NOMO-1 (cell line): ENCODE data around the gene HTR3E.
"Not testable (repeated sequence)": the region's sequence is repeated elsewhere in the genome, so short reads cannot be mapped to it uniquely, and the experiment has no call there.

Experiments used
- DNase-seq, 2 experiments: peaks; one replicate each; lab custom pipeline; 2025; ENCODE audit not compliant: unreplicated experiment in 2 of 2; lab: John Stamatoyannopoulos, UW

Gene HTR3E

GRCh38 chr3:184110316-184110725 lies 13.5 kb downstream of the HTR3E start:
- DNase-seq: peak; percentile 6 to 32

- DNase-seq: no peak
Observed at GRCh38 chr3:184116017-184116416, 19.2 kb downstream of the HTR3E start.

DNA sequence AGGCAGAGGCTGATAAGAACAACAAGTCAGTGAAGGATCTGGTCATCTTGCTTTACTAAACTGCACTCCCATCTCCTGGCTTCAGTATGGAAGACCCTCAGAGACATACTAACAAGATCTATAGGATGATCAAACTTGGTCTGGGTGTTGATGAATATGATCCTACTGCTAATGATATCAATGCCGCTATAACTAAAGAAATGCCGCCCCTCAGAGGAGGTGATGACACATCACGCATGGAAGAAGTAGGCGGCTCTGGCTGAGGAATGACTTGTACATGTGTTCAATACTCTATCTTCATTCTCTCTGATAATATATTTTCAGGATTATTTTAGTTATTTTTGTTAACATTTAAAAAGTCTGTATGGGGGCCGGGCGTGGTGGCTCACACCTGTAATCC lies 20.8 kb downstream of the HTR3E start:
- DNase-seq: no peak

DNA sequence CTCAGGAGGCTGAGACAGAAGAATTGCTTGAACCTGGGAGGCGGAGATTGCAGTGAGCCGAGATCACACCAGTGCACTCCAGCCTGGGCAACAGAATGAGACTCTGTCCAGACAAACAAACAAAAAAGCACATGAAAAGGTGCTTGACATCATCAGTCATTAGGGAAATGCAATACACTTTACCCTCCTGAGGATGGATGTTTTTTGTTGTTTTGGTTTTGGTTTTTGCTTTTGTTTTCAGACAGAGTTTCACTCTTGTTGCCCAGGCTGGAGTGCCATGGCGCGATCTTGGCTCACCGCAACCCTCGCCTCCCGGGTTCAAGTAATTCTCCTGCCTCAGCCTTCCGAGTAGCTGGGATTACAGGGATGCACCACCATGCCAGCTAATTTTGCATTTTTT lies 24.2 kb downstream of the HTR3E start:
- not testable (repeated sequence) for DNase-seq

DNA sequence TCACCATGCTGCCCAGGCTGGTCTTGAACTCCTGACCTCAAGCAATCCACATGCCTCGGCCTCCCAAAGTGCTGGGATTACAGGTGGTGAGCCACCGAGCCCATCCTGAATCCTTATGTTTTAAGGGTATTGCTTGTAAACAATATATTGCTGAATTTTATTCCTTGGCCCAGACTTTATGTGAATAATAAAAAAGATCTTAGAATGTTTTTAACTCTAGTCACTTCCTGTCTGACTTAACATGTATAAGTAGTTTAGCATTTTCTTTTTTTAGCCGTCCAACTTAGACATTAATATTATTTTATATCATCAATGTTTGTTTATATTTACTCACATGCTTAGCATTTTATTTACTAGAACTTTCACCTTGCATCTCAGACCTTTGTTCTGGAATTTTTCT lies 29.1 kb downstream of the HTR3E start:
- DNase-seq: no peak

DNA sequence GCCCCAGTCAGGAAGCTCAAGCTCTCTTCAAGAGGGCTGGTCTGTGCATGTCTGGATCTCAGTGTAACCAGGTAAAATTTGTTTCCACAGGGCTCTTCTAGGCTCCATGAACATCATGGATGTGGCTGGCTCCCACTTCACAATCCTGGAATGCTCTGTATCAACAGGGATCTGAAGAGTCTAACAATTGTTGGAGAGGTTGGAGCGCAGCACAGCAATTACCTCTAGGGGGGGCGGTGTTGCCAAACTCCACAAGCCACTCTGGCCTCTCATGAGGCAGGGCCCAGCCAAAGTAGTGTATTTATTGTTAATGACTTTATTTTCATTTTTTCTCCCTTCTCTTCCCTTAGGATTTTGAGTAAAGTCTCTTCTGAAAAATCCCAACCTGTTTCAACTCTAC lies 32.1 kb downstream of the HTR3E start:
- peak in 1 of 2 experiments; percentile 11 for DNase-seq

- DNase-seq: no peak
Observed at GRCh38 chr3:184132945-184133344, 36.1 kb downstream of the HTR3E start.

DNA sequence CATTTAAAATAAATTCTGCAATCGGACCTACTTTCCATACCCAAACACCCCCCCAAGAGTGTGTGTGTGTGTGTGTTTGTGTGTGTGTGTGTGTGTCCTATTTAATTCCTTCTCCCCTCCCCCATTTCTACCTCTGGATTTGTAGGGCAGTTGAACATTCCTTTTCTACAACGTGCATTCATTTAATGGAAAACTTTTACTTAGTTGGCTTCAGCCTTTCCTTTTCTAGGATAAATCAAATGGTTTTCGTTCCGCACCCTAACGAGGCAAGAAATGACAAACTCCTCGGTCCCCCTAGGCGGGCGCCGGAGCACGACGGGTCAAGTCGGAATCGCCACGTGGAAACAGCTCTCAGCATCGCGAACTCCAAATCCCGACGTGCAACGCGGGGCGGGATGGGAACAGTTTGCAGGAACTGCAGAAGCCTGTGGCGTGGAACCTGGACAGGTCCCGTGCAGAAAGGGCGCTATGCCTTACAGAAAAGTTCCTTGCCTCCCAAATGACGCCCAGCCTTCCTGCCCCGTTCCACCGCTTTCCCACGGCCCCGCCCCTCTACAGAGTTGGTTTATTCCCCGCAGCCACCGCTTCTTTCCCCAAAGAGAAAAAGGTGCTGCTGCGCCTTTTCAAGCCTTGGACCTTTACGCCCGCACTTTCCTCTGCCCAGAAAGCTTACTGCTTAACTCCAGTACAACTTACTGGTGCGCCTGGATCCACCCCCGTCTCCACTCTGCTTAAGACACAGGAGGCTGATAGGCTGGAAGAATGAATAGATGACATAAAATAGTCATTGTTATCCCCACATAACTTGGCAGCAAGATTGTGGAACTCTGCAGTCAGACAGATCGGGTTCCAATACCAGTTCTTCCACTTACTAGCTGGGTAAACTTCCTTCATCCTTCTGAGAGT lies 37.2 kb downstream of the HTR3E start:
- DNase-seq: peak; percentile 58 to 80

DNA sequence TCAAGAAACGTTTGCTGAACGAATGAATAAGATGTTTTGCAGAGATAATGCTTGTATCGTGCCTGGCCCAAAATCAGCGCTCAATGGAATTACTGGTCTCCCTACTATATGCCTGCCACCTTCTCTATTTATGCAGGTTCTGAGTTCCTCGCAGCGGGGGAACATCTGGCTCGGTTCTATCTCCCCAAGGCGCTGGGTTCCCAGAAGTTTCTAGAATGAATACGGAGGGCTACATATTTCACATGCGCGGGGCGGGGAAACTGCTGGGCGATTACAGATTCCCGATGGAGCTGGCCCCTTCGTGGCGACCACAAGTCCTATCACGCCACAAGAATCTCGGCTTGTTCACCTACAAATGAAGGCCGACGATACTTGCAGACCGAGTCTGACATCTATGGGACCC lies 37.9 kb downstream of the HTR3E start:
- peak in 1 of 2 experiments; percentile 48 for DNase-seq

DNA sequence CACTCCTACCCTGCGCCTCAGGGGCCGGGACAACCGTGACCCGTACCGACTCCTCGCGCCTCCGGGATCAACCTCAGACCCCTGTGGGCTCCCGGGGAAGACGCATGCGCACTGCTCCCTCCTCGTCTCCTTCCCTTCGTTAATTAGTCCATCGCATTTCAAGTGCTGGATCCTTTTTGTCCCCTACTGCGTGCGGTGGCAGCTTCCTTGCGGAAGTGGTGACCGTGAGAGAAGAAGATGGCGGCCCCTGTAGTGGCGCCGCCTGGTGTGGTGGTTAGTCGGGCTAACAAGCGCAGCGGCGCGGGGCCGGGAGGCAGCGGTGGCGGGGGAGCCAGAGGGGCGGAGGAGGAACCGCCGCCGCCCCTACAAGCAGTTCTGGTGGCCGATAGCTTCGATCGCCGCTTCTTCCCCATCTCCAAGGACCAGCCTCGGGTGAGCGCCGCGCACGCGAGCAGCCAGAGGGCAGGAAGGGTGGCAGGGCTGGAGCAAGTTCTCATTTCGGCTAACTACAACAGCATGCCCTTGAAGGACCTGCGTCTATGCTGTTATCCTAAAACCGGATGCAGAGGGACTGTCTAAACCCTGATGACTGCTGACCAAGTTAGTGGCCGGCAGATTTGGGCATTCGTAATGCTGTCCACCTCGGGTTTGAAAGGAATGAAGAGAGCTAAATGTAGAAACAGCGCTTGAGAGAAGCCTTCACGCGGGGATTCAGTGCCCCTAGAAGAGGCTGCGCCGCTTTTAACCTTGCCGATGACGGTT lies 38.5 kb downstream of the HTR3E start, which contains the start of gene EIF2B5:
TSS of gene EIF2B5 (plus strand) at position 210 of the 762 bp plus-strand sequence. CDS start at position 238, 28 bp downstream.
- peak; percentile 92 to 97 for DNase-seq

DNA sequence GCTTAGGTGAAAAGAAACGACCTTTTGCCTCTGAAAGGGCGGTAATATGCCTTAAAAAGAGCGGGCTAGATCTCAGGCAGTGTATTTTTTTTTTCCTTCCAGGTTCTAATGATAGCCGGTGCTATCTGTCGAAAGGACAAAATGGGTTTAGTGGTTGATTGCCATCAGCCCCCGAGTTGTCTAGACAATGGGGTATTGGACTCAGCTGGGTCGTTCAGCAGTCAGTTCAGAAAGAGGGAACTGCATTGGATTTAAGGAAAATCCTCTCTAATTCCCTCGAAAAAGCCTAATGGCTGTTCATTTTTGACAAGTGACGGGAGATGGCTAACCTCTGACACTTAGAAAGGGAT lies 39.0 kb downstream of the HTR3E start:
- DNase-seq: no peak

GRCh38 chr3:184140436-184140835 lies 43.6 kb downstream of the HTR3E start:
- DNase-seq: no peak

DNA sequence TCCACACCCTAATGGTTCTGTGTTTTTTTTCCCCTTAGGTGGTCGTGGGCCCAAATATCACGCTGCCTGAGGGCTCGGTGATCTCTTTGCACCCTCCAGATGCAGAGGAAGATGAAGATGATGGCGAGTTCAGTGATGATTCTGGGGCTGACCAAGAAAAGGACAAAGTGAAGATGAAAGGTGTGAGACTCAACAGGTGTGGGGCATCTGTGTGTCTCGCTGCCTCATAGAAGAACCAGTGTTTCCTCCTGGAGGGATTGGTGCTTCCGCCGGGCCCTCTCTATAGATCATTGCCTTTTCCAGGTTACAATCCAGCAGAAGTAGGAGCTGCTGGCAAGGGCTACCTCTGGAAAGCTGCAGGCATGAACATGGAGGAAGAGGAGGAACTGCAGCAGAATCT lies 45.3 kb downstream of the HTR3E start:
- DNase-seq: no peak

DNA sequence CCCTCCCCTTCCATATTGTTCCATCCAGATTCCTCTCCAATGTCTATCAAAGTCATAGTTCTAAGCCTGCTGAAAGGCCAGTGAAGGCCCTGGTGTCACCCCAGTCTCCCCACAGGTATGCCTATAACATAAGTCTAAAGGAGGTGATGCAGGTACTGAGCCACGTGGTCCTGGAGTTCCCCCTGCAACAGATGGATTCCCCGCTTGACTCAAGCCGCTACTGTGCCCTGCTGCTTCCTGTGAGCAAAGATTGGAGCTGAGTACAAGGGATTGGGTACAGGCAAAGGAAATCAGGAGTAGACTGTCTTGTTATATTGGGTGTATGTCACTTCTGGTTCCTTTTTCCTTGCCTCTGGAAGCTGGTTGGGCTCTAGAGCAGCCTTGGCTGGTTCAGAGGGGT lies 46.5 kb downstream of the HTR3E start:
- no peak for DNase-seq

- no peak for DNase-seq
Observed at GRCh38 chr3:184144505-184144904, 47.6 kb downstream of the HTR3E start.

DNA sequence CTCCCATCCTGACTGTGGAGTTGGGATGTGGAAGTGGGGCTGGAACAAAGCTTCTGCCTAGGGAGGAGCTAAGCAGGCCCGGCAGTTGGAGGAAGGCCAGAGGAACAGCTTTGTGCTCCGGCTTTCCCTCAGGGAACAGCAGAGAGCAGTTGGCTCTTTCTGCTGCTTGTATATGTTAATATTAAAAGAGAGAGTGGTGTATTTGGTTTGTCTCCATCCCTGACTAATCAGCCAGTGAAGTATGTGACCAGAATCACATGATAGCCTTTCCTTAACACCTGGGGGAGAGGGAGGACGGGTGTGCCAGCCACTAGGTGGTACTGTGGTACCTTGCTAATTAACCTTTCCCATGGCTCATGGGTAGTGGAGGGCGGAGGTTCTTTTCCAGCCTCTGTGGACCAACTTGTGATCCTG lies 48.3 kb downstream of the HTR3E start:
- no peak for DNase-seq

DNA sequence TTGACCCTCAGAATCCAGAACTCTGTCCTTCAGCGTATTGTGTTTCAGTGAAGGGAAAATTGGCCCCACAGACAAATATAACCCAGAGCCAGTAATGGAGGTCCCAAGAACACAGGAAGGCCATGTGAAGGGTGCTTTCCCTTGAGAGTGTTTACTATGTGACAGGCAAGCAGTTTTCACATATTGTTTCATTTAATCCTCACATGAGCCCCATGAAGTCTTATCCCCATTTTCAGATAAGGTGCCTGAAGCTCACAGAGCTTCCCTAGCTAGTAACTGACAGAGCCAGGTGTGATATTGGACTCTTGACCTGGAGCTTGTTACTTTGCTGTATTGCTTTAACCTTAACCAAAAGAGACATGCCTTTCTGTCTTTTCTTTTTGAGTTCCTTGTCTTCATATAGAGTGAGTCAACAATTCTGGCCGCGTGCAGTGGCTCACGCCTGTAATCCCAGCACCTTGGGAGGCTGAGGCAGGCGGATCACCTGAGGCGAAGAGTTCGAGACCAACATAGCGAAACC lies 48.9 kb downstream of the HTR3E start:
- no peak for DNase-seq

GRCh38 chr3:184148076-184148475 lies 51.2 kb downstream of the HTR3E start:
- DNase-seq: no peak

DNA sequence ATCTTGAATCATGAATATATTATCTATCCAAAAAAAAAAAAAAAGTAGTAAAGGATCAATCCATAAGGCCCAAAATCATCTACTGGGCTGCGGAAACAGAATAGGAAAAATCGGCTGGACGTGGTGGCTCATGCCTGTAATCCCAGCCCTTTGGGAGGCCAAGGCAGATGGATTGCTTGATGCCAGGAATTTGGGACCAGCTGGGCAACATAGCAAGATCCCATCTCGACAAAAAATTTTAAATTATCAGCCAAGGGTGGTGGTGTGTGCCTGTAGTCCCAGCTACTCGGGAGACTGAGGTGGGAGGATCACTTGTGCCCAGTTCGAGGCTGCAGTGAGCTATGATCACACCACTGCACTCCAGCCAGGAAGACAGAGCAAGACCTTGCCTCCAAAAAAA lies 52.3 kb downstream of the HTR3E start:
- DNase-seq: no peak

DNA sequence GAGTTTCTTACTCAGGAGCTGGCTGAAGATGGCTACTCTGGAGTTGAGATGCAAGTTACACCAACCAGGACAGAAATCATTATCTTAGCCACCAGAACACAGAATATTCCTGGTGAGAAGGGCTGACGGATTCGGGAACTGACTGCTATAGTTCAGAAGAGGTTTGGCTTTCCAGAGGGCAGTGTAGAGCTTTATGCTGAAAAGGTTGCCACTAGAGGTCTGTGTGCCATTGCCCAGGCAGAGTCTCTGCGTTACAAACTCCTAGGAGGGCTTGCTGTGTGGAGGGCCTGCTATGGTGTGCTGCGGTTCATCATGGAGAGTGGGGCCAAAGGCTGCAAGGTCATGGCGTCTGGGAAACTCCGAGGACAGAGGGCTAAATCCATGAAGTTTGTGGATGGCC lies 52.9 kb downstream of the HTR3E start:
- DNase-seq: not testable (repeated sequence)

- peak; percentile 61 to 62 for DNase-seq
Observed at GRCh38 chr3:184154885-184155643, 58.2 kb downstream of the HTR3E start, which contains the start of gene DVL3. TSS of gene DVL3 (plus strand) at chr3:184155377. CDS start at chr3:184155636, 259 bp downstream.
